ENCODE data around the gene DLL1.

The DLL1 gene

DNA sequence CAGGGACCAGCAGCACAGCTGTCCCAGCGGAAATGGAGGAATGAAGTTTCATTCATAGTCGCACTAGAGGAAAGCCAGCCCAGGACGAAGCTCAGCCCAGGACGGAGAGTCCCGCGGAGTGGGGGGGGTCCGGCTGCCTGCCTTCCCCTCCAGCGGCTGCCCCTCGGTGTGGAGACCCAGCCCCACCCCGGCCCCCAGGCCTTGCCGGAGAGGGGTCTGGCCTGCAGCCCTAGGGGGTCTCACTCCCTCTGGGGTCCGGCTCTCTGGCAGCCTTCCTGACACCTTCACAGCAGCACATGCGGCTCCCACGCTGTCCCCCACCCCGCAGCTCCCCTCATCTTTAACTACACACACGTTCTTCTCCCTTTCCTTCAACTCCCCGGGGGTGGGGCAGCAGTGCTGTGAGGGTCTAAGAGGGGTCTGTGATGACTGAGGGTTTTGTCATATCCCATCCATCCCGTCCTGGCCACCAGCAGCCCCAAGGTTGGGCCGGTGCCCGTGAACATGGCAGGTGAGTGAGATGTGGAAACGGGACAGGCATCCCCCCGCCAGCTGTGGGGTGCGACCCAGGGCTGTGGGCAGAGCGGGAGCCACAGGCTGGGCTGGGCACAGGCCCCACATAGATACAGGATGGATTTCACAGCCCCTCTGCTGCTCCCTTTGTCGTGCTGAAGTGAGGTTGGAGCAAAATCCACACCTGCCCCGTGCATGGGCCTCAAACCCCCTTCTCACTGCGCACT lies 41.8 kb downstream of the DLL1 start:
- no peak for DNase-seq

DNA sequence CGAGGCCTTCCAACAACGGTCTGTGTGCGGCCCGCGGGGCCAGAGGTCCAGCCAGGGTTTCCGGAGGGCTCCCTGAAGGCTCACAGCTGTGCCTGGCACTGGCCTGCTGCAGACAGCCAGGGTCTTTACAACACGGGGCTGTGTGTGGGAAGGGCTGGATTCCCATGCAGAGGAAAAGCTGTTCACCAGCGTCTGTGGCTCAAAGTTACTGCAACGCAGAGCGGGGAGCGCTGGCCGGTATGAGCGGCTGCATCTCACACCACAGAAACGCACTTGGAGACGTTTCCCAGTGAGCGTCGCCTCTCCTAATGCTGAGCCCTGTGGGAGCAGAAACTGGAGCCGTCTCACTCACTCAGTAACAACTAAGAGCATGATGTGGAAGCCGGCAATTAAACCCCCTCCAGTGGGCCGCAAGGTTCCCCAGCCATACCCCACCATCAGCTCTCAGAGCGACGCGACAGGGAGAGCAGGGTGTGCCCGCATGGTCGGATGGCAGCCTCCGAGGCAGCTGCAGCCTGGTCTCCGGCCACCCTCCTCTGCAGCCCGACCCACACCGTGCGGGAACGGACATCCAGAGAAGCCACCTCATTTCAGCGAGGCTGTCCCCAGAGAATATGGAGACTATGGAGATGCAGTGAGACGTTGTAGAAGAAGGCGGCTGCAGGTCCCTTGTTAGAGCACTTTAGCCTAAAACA lies 42.6 kb downstream of the DLL1 start:
- no peak for DNase-seq

DNA sequence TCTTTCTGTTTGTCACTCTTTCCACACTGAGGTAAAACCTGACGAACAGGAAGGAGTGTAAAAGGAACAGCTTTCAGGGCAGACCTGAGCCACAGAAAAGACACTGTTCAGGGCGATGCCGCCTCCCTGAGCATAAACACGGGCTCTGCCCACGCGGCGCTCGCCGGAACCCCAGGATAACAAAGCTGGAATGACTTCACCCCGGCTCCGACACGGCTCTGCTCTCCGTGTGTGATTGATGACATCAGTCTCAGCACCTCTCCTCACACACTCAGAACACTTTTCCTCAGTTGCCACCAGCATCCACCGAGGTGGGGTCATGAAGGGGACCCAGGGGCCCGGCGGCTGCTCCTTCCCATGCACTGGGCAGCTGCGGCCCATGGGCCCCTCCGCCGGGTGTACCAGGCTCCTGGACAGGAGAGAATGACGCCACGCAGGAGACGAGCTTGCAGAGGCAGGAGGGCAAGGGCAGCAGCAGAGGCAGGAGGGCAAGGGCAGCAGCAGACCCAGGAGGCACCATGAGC lies 43.6 kb downstream of the DLL1 start:
- DNase-seq = peak; percentile 19

DNA sequence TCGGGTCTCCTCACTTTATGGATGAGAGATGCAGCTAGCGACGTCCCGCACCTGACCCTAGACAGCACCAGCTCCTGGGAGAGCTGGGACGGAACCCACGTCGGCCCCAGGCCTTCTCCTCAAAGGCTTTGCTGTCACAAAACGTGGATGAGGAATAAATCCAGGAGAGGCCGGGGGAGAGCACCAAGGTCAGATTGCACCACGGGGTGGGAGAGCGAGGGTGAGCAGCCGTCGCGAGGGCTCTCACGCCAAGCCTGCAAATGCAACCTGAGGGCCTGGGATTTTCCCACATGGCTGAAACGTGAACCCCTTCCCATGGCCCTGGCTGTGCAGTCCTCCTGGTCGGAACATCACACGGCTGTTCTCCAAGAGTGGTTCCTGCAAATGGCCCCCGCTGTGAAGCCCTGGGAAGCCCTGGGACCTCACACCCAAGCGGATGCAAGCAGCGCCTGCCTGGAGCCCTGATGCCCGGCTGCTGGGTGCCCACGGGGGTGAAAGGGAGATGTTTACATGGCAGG lies 45.3 kb downstream of the DLL1 start:
- no peak for DNase-seq

DNA sequence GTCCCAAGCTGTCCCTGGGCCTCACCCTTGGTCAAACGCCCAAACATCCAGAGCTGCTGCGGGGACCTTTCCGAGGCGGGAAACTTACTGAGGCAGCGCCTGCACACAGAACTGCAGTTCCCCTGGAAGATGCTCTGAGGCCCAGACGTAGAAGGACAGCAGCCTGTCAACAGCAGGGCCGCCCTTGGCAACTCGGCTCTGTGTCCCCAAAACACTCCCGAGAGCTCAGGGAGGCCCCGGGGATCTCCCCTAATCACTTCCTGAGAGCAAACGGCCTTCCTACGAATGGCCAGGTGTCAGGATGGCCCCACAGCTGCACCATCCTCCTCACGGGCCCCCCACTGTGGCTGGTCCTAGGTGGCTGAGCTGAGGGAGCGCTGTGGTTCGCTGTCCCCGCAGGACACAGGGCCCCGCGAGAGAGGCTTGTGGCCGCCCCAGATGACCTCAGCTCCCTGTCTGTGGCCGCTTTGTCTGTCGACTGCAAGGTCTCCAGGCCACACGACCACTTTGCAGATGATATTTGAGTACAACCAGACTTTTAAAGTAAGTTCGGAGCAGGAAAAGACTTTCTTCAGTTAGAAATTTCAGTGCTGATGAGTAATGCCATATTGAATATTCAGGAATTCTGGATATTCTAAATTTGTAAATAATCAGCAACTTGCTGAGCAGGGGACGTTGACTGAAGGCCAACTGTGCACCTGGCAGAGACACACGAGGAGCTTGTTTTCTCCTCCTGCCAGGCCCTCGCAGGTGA lies 46.0 kb downstream of the DLL1 start:
- no peak for DNase-seq

DNA sequence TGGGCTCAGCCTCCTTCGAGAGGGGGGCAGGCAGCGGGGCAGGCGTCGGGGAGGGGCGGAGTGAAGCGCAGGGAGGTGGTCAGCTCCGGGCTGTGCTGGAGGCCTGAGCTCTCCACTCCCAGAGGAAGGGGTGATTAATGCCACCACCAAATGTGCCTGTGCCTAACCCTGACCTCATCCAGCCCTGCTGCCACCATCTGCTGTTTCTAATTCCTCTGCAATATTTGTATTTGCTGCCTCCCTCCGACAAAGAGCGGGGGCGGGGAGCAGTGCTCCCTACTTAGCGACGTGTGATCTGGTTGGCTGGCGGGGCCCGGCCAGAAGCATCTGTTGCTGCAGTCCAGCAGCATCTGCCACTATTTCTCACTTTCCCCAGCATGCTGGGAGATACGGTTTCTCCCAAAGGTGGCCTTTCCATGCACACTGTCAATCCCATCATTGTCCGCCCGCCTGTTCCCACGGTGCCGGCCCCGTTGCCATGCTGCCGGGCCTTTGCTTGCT lies 47.0 kb downstream of the DLL1 start:
- DNase-seq = no peak

DNA sequence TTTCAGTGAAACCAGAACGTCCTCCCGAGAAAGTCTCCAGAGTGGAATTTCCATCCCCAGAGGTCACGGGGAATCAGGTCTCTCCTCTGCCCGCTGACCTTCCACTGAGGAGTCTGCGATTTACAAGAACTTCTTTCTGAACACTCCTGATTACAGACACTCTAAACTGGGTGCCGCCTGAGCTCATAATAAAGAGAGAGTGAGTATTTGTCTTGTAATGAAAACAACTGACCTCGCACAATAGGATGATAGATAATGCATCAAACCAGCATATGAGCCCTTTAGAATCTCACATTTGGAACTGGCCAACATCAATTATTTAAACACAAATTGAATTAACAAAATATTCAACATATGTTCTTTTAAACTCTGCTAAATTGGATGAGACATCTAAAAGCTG lies 47.5 kb downstream of the DLL1 start:
- DNase-seq = no peak

DNA sequence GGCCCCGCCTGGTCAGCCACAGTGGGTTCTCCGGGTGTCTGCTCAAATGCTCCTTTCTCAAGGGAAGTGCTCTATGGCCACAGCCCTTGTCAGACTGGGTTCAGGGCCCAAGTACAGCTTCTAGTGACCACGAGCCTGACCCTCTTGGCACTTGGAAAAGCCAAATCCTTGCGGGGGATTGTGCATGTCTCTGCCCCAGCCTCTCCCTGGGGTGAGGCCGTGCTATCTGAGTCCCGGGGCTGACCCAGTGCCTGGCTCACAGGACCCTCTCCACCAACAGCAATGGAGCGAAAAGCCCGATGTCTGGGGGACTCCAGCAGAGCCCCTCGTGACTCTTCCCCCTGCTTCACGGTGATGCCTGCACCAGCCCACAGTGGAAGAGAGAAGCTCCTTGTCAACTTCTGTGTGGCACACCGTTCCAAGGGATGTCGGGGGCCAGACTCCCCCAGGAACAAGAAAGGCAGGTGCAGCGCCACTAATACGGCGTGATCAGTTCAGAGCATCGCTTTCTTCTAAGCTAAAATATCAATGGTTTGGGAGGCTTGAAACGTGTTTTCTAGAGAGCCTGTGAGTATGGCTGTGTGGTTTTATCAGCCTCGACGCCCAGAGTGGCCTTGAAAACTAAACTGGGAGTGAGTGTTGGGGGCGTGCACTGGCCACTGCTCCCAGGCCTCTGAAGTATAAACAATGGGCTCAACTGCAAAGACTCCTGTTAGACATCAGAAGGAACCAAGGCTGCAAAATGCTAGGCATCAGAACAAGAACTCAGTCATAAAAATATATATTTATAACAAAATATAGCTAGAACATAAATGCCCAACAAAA lies 51.9 kb downstream of the DLL1 start:
- DNase-seq = no peak

DNA sequence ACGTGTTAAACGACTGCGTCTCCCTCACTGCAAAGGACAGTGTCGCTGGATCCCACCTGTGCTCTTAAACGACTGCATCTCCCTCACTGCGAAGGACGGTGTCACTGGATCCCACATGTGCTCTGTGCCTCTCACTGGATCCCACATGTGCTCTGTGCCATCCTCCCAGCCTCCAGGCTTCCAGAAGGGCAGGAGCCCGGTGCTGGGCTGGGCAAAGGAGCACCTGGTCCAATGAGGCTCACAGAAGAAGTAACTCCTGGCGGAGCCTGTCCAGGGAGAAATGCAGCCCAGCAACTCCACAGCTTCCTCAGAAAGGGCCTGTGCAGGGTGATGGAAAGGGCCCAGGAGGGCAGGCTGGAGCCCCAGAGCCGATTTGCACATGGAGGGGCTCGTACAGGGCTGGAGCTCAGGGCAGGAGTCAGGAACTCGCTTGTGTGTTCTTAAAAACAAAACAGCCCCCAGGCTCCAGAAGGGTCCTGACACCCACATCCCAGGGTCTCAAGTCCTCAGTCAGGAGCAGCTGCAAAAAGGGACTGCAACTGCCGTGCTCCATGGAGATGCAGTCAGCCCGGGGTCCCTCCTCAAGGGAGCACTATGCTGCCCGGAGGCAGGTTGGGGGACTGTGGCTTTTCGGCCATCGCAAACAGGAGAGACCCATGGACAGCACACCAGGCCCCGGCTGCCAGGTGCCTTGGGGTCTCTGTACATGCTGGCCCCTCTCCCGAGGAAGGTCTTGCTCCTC lies 52.7 kb downstream of the DLL1 start:
- no peak for DNase-seq

DNA sequence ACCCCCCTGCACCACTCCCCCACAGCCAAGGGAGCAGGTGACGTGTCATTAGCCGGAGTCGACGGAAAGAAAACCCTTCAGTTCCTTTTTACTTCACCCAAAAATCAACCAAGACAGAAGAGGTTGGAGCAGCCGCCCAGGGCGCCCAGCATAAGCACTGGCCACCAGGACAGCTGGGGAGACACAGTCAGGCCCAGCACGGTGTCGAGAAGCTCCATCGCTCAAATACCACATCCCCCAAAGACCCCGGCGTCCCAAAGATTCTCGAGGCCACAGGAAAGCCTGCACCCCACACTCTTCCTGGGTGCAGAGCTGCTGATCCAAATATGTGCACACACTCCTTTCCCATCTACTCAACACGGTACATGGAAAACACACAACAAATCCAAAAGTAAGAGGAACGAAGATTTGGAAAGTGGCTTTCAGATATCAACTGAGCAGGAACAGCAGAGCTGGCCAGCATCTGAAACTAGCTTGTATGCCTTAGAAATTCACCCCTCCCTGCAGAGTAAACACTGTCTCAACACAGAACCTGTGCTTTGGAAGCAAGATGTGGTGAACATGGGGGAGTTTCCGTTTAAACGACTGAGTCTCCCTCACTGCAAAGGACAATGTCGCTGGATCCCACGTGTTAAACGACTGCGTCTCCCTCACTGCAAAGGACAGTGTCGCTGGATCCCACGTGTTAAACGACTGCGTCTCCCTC lies 54.6 kb downstream of the DLL1 start:
- DNase-seq = no peak

DNA sequence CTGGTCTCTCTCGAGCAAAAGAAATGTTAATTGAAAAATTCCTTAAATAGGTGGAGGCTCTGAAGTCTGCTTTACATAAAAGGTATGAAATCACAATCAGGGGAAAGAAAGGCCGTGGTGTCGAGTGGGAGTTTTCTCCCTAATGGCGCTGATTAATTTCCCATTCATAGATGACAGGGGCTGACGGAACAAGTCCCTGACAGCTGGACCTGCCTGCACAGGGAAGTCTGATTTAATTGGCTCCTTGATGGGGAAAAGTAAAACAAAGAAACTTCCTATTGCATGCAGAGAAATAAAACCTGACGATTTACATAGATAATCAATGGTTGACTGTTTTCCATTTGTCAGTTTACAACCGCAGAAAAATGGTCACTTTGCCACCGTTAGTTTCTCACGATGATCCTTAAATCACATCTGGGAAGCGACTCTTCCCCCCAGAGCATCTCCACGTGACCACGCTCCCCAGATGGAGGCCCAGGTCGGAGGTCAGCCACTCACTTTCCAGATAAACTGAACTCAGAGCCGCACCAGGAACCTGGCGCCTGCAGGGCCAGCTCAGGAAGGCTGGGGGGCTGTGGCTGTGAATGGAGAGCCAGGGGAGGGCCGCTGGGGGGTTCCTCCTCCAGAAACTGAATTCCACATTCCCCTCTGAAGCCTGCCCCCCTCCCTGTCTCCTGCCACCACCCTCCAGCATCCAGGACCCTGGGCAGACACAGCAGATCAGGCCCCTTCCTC lies 55.3 kb downstream of the DLL1 start:
- DNase-seq = no peak

DNA sequence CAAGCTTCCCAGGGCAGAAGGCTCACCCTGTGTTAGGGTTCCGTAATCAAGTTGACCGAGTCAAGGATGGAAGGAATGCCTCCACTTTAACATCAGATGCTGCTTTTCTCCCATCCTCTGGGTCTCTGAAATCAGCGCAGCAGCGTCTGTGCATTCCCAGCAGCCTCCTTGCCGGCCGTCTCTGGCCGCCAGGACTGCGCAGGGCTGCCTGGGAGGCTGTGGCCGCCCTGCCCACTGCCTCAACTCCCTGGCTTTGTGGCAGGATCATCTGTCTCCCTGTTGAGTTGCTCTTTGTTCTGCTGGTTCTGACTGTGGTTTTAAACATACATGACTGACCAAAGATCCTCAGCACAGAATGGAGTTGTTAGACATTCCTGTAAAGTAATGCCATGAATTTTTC lies 56.5 kb downstream of the DLL1 start:
- DNase-seq = no peak

DNA sequence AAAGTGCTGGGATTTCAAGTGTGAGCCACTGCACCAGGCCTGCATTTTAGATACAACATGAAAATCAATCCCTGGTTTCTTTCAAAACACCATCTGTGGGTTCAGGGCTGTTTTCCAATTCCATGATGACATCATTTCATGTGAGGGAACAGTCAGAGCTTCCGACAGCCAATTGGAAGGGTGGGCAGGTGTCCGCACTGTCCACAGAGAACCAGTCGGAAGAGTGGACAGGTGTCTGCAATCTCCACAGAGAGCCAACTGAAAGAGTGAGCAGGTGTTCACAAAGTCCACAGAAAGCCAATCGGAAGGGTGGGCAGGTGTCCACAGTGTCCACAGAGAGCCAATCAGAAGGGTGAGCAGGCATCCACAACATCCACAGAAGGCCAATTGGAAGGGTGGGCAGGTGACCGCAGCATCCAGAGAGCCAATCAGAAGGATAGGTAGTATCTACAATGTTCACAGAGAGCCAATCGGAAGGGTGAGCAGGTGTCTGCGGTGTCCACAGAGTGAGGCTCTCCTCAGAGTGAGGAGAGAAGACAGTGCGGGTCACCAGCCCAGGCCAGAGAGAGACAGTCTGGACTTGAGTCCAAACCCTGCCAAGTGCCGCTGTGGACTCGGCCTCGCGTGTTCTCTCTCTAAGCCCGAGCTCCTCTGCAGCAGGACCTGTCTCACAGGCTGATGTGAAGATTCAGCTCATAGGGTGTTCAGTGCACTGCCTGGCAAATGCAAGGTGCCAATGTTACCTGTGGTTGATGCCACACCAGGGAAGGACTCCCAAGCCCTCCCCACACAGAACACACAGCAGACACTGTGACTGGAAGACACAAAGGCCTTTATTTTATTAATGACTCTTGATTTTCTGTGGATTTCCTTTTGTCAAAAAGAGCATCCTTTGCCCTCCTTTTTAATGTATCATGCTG lies 57.3 kb downstream of the DLL1 start:
- no peak for DNase-seq
